Activated CD8-positive, alpha-beta memory T cell treated with anti-CD3 and anti-CD28 coated beads, Interleukin-2, amount 10 ng/mL, durations not matched to agents 7 days and 5 days (primary cell): Measurements from ENCODE around the gene SAFB2. TPM values are rescaled to one million over a fixed set of nuclear protein-coding genes. Genes with fewer than 3 reads are reported as not detected.

Experiments
- total RNA-seq, 2 experiments: library from RNA; stranded (reverse); gene quantifications; one replicate each; pipeline ENCODE4 v1.2.3, GENCODE V29; 2021

Gene SAFB2
- total RNA-seq, 2 experiments from 2014 or later, result 110 to 125 TPM

Other genes with a start within 250 kb of the SAFB2 start
- not detected for gene ZNRF4, start 167.4 kb downstream of the SAFB2 start, total RNA-seq
- under 1 TPM; 0.28 to 0.79 TPM for gene TINCR, start 54.8 kb downstream of the SAFB2 start, total RNA-seq
- 100 to 1,000 TPM; 134 to 152 TPM for gene SAFB, start 307 bp upstream of the SAFB2 start, total RNA-seq
- gene MICOS13, start 57.7 kb upstream of the SAFB2 start, total RNA-seq, result 10 to 100 TPM; 49.1 to 49.7 TPM
- gene HSD11B1L, start 58.3 kb upstream of the SAFB2 start, total RNA-seq, result 1 to 10 TPM; 1.0 to 2.4 TPM
- 1,000 to 10,000 TPM in 1 of 2 experiments, 100 to 1,000 TPM in 1; 976 to 1,078 TPM for gene RPL36, start 67.5 kb upstream of the SAFB2 start, total RNA-seq
- 100 to 1,000 TPM; 134 to 141 TPM for gene LONP1, start 97.4 kb upstream of the SAFB2 start, total RNA-seq
- not detected for gene CATSPERD, start 97.9 kb upstream of the SAFB2 start, total RNA-seq
- gene PRR22, start 162.0 kb upstream of the SAFB2 start, total RNA-seq, result 1 to 10 TPM; 2.1 to 6.0 TPM
- gene DUS3L, start 168.4 kb upstream of the SAFB2 start, total RNA-seq, result 10 to 100 TPM; 53.0 to 64.0 TPM
- not detected for gene NRTN, start 182.3 kb upstream of the SAFB2 start, total RNA-seq
- not detected for gene FUT6, start 216.9 kb upstream of the SAFB2 start, total RNA-seq
- gene FUT3, start 228.7 kb upstream of the SAFB2 start, total RNA-seq, result not detected
- gene FUT5, start 247.8 kb upstream of the SAFB2 start, total RNA-seq, result not detected